Effector CD4-positive, alpha-beta T cell (primary cell): ENCODE measurements around the gene EIF4G3.
A peak's percentile ranks its signal among the peaks of the same experiment; 100 is the strongest.
"Not testable (repeated sequence)": the region's sequence is repeated elsewhere in the genome, so short reads cannot be mapped to it uniquely, and the experiment has no call there.

Source experiments
- DNase-seq: peaks from one replicate; pipeline ENCODE4 v3.0.0-alpha.2; 2020

Gene EIF4G3

DNA sequence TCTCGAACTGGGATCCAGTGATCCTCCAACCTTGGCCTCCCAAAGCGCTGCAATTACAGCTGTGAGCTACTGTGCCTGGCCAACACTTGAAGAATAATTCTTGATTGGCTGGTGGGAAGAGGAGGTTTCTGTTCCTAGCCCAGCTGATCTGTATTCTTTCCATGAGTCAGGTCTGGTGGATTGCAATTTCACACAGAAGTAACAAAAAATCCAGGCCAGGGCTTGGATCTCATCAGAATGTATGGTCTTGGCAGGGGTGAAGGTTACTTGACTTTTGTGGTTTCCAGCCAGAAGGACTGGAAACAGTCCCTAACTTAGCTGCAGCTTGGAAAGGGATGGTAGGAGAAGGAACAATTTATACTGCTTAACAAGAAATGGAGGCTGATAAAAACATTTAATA lies 384.5 kb downstream of the EIF4G3 start:
- DNase-seq = no peak

DNA sequence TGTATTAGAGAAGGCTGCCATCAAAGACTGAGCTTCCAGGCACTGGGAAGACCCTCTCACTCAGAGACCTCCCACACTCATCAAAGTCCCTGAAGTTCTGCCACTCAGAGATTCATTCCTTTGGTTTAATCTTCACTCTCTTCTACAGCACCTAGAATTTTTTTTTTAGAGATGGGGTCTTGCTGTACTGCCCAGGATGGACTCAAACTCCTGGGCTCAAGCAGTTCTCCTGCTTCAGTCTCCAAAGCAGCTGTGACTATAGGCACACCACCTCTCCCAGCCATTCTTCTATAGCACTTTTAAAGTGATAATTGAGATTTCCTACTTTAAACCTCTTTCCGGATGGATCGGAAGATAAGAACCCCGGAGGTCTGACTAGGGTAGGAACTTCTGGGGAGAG lies 385.9 kb downstream of the EIF4G3 start:
- DNase-seq = no peak

- not testable (repeated sequence) for DNase-seq
These were observed 387.1 kb downstream of the EIF4G3 start for GRCh38 chr1:20789598-20789997.

DNA sequence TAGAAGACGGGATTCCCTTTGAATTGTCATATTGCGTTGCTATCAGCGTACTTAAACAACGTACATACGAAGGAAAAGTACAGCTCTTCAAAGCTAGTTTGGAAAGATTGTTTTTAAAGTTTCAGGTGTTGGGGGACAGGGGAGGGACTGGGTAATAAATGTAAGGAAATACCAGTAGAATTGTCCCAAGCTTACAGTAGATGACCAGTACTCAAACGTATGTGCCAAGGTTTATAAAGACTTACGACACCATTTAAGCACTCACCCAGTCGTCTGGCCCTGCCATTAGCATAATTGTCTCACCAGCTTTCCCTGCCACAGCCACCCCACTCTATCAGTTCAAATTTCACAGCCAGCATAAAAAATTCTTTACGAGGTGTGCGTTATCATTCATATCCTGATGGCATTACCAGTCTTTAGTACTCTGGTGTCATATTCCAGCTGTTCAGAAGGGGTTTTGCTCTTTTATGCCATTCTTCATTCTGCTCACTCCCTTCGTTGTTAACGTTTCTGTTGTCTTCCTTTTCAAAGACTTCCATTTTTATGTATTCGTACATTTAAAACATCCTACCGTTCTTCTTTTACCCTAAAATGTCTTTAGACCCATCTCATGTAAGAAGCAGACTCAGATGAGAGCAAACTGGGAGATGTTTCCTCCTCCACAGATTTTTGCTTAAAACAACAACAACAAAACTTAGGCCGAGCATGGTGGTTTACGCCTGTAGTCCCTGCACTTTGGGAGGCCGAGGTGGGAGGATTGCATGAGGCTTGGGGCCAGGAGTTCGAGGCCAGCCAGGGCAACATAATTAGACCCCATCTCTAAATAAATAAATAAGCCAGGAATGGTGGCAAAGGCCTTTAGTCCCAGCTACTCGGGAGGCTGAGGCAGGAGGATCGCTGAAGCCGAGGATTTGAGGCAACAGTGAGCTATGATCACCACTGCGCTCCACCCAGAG lies 388.6 kb downstream of the EIF4G3 start:
- DNase-seq = no peak

- peak; percentile 74 for DNase-seq
These were observed 389.5 kb downstream of the EIF4G3 start, which contains the start of gene HP1BP3 for GRCh38 chr1:20787029-20787839. TSS of gene HP1BP3 (minus strand) at chr1:20787307. CDS start at chr1:20780440, 6,867 bp downstream.

DNA sequence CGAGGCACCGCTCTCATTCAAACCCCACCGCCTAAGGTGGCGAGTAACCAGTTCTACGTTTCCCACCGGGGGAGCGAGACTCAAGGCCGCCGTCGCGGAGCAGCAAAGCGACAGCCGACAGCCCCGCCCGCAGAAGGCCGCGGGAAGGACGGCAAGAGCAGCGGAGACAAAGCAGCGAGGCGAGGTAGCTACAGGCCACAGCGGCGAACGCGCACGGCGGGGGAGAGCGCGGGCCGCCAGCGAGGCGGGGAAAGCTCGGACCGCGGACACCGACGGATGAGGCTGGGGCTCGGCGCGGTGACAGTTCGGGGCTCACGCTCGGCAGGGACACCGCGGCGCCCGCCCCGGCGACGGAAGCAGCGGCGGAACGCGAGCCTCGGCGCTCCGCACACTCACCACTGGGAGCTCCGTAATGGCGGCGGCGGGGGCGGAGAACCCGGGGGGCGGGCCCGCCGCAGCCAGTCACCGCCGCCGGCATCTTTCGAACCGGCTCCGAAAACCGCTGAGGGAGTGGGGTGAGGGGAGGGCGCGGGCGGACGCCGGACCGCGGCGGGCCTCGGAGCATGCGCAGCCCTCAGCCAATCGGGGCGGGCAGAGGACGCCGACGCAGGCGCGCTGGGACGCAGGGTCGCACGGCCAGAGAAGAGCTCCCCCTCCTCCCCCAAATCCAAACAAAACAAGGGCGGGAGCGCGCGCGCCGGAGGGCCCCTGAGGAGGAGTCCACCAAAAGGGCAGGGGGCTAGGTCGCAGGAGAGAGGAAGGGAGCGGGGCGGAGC lies 390.3 kb downstream of the EIF4G3 start:
- DNase-seq = peak; percentile 93

DNA sequence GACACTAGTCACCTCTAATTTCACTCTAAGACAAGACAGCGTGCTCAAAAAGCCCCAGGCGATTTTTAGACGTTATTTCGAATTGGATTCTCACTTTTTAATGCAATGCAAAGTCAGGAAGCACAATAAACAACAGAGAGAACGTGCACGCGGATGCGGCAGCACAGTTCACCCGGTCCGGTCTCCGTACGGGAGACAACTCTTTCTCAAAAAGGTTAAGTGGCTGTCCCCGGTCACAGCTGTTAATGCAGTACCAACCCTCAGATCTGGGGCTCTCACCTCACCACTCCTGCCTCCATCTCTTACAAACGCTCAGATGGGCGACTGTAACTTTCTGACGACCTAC lies 390.8 kb downstream of the EIF4G3 start:
- no peak for DNase-seq

GRCh38 chr1:20775700-20776099 lies 401.0 kb downstream of the EIF4G3 start:
- DNase-seq = no peak

- no peak for DNase-seq
These were observed 404.9 kb downstream of the EIF4G3 start for GRCh38 chr1:20771780-20772179.

- no peak for DNase-seq
These were observed 406.2 kb downstream of the EIF4G3 start for GRCh38 chr1:20770314-20771087.

DNA sequence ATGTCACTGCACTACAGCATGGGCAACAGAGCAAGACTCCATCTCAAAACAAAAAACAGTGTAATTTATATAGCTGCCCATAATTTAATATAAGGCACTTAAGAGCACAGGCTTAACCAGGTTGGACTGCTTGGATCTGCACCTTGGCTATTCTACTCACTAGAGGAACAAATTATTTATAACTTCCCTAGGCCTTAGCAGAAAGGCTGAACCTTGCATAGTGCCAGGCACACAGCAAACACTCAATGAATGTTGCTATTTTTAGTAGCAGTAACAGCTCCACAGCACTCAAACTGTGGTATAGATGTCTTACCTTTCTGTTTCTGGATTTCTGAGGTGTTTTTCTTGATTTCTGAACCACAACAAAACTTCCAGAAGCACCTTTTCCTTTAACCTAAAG lies 409.4 kb downstream of the EIF4G3 start:
- no peak for DNase-seq

DNA sequence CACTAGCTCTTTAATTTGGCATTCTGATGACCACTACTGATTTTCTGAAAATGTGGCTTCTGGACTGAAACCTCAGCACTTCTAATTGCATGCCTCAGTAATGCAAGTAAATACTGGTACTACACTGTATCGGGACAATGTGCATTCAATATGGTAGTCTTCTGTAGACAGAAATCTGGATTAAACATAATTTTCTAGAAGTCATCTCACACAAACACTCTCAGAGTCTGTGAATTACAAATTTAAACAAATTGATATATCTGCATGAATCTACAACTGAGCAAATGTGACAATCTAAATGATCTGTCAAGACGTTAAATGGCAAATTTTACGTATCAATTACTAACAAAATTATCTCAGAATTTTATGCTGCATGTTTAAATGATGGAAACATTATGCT lies 413.3 kb downstream of the EIF4G3 start:
- DNase-seq = no peak

- no peak for DNase-seq
These were observed 416.4 kb downstream of the EIF4G3 start for GRCh38 chr1:20760322-20760721.
